K562 (cell line): Measurements from ENCODE around the gene CECR2. TPM values are rescaled to one million over a fixed set of nuclear protein-coding genes. Genes with fewer than 3 reads are reported as not detected.

Experiments used
- ELF1 ChIP-seq: fragments of 200-800 bp; sonication (Bioruptor generic); IDR thresholded peaks from 2 replicates; pipeline ENCODE4 v1.6.1; 2016; ENCODE audit warnings: missing genetic modification characterization, missing compliant biosample characterization
- ETV1 ChIP-seq: fragments of 450-650 bp; conservative IDR thresholded peaks from 2 replicates; pipeline ENCODE4 v1.6.1; 2016; ENCODE audit warnings: missing genetic modification characterization, control low read depth, low read depth, missing compliant biosample characterization
- GABPA ChIP-seq: fragments of 200-800 bp; sonication (Bioruptor generic); conservative IDR thresholded peaks from 2 replicates; pipeline ENCODE4 v1.6.1; 2016; ENCODE audit warnings: low read depth, missing genetic modification characterization, missing compliant biosample characterization
- HDAC1 ChIP-seq, 2 experiments: fragments of 450-650 bp; IDR thresholded peaks; 2 replicates each; pipeline ENCODE4 v1.6.1; 2016 to 2017; ENCODE audit warnings: inconsistent platforms in 1 of 2, mild to moderate bottlenecking in 1 of 2, moderate library complexity in 1 of 2
- IFI16 ChIP-seq: fragments of 250-450 bp; sonication (Bioruptor Pico); IDR thresholded peaks from 2 replicates; pipeline ENCODE4 v2.1.2; 2022; ENCODE audit warnings: mild to moderate bottlenecking, inconsistent platforms
- MBD2 ChIP-seq: sonication (generic); IDR thresholded peaks from 2 replicates; pipeline ENCODE4 v1.6.1; 2016; ENCODE audit warnings: low read depth, borderline replicate concordance
- NR2C1 ChIP-seq, 2 experiments: fragments of 450-650 bp; IDR thresholded peaks; 2 replicates each; pipeline ENCODE4 v1.6.1; 2017; ENCODE audit warnings: mild to moderate bottlenecking in 2 of 2, antibody characterized with exemption in 1 of 2, inconsistent platforms in 1 of 2, missing compliant biosample characterization in 1 of 2, missing genetic modification characterization in 1 of 2
- PBX2 ChIP-seq, 2 experiments: IDR thresholded peaks in 1 of 2; conservative IDR thresholded peaks in 1 of 2; 2 replicates each; pipeline ENCODE4 v1.6.1; 2016; ENCODE audit warnings: low read depth in 2 of 2, mild to moderate bottlenecking in 1 of 2, missing compliant biosample characterization in 1 of 2, missing genetic modification characterization in 1 of 2, moderate library complexity in 1 of 2
- SMAD3 ChIP-seq: fragments of 450-650 bp; formaldehyde crosslinking; conservative IDR thresholded peaks from 2 replicates; pipeline ENCODE4 v1.4.0; 2020; ENCODE audit warnings: mild to moderate bottlenecking
- TBL1XR1 ChIP-seq, 2 experiments: IDR thresholded peaks; 2 replicates each; pipeline ENCODE4 v1.6.1; 2012; ENCODE audit warnings: improper control_type of control experiment in 2 of 2, low read length in 2 of 2, mild to moderate bottlenecking in 1 of 2
- USF2 ChIP-seq: sonication (generic); formaldehyde crosslinking; IDR thresholded peaks from 2 replicates; pipeline ENCODE4 v1.5.0; 2020; ENCODE audit warnings: missing genetic modification reagents
- polyA plus RNA-seq, 8 experiments: library from polyadenylated mRNA; depleted of rRNA in 4 of 8; stranded (reverse) in 5 of 8; unstranded in 3 of 8; fragments of >200 nt; fragmentation: Nextera tagmentation in 2 of 8; fragmentation: Illumina TruSeq in 1 of 8; extraction: Ambion mirVana in 2 of 8; extraction: Trizol in 1 of 8; gene quantifications; 2 replicates each; pipeline versions ENCODE4 v1.2.1 to v1.2.3, GENCODE V29; 2011 to 2014; ENCODE audit warnings: inconsistent platforms in 1 of 8, missing spikeins in 1 of 8
- total RNA-seq, 7 experiments: library from RNA; depleted of rRNA in 6 of 7; stranded (reverse); fragments of >200 nt in 6 of 7; fragmentation: Illumina TruSeq in 2 of 7; extraction: Trizol in 2 of 7; gene quantifications; 2 replicates each; pipeline versions ENCODE4 v1.2.1 to v1.2.3, GENCODE V29; 2011 to 2021; ENCODE audit warnings: low replicate concordance in 1 of 7

The CECR2 gene
- total and polyA plus RNA-seq, 9 of the 15 experiments (the other 6 are each of a cell fraction or from before 2014, with no cell fraction given) = 0.01 to 1.00 (median 0.27) TPM

- TF ChIP-seq MBD2 = no peak
- no peak for TF ChIP-seq PBX2 (CRISPR knock-in tag; IDR thresholded peaks at IDR 0.05; ENCODE audit: low read depth)
- TF ChIP-seq PBX2 (tag; conservative IDR thresholded peaks at IDR 0.05; ENCODE audit: low read depth) = no peak
- no peak for TF ChIP-seq TBL1XR1 (IDR thresholded peaks at IDR 0.05; ENCODE audit: low read length in 2 of 2)
- TF ChIP-seq SMAD3 (CRISPR knock-in tag) = no peak
- TF ChIP-seq HDAC1 (IDR thresholded peaks at IDR 0.05) = no peak
- peak; percentile 89 for TF ChIP-seq ELF1 (tag)
- peak; percentile 85 for TF ChIP-seq GABPA
- no peak for TF ChIP-seq IFI16 (CRISPR knock-in tag)
- TF ChIP-seq NR2C1 (IDR thresholded peaks at IDR 0.05) = peak; percentile 83
- peak; percentile 86 for TF ChIP-seq NR2C1 (tag; IDR thresholded peaks at IDR 0.05)
- no peak for TF ChIP-seq USF2 (CRISPR knock-in tag)
- peak; percentile 83 for TF ChIP-seq ETV1
Measured at GRCh38 chr22:17443405-17444203, 74.3 kb downstream of the CECR2 start (continued).
